ENCODE results near the gene EHBP1.
"Not testable (repeated sequence)": the region's sequence is repeated elsewhere in the genome, so short reads cannot be mapped to it uniquely, and the experiment has no call there.

The EHBP1 gene

DNA sequence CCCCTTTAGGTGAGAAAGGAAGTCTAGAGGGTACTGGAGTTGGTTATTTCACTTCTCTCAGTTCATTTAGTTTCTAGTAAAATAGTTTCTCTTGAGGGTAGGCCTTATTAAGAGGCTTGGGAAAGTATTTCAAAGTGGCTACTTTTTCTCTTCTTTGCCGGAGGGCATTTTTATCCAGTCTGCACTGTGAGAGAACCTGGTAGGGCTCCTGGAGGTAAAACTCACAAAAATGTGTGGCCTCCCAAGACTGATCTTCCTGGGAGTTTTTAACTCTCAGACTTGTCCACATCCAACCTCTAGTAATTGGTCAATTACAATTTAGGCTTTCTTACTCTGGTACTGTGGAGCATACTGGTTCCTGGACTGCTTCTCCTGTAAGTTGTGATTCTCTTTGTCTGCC lies 28.0 kb downstream of the EHBP1 start:
- no peak for DNase-seq (ENCODE audit: low read depth in 3 of 3)

- DNase-seq (ENCODE audit: low read depth in 3 of 3) = no peak
These were observed 31.5 kb downstream of the EHBP1 start for GRCh38 chr2:62736899-62737559.

GRCh38 chr2:62738981-62739936 lies 33.7 kb downstream of the EHBP1 start:
- DNase-seq (ENCODE audit: low read depth in 3 of 3) = no peak

DNA sequence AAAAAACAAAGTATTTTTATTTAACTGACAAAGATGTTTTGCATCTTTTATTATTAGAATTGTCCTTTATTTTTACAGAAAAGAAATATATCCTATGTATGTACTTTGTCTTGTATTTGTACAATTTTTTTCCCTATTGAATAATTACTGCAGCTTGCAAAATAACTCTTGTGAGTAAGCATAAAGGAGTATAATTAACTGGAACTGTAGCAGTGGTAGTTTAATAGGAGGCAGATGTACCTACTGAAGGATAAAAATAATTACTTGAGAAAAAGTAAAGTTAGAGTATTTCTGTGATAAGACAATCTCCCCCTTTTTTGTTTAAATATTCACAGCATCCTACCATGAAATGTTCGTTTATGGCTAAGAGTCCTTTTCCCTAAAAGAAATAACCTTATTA lies 34.7 kb downstream of the EHBP1 start:
- no peak for DNase-seq (ENCODE audit: low read depth in 3 of 3)

DNA sequence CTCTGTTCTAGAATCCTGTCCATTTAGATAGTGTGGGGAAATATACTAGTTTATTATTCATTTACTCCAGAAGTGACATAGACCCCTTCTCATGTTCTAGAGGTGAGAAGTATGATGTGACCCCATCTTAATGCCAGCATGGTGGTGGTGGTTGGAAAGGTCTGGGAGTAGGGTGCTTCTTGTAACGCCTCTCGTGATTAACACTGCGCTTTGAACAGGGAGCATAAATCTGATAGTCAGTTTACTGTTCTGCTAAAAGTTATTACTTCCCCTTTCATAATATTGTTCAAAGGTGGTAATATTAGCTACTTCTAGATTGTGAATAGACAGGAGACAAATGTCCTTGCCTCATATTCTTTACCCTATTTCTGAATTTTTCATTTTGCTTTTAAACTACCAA lies 35.6 kb downstream of the EHBP1 start:
- DNase-seq (ENCODE audit: low read depth in 3 of 3) = no peak

GRCh38 chr2:62741954-62742722 lies 36.6 kb downstream of the EHBP1 start:
- DNase-seq (ENCODE audit: low read depth in 3 of 3) = no peak

- DNase-seq (ENCODE audit: low read depth in 3 of 3) = no peak
These were observed 38.0 kb downstream of the EHBP1 start for GRCh38 chr2:62743506-62743905.

DNA sequence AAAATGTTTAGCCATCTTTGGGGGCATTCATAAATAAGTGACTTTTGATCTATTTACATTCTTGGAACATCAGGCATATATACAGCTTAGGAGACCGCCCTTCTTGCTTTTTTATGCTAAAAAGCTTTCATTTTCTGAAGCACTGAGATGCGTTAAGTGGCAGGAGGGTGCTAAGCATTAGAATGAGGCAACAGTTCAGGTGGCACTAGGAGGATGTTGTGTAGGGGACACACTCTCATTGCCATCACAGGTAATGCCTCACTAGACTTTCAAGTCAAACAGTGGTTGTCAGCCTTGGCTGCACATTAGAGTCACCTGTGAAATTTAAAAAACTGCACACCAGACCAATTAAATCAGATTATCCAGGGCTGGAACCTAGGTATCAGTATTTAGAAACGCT lies 39.1 kb downstream of the EHBP1 start:
- DNase-seq (ENCODE audit: low read depth in 3 of 3) = no peak

DNA sequence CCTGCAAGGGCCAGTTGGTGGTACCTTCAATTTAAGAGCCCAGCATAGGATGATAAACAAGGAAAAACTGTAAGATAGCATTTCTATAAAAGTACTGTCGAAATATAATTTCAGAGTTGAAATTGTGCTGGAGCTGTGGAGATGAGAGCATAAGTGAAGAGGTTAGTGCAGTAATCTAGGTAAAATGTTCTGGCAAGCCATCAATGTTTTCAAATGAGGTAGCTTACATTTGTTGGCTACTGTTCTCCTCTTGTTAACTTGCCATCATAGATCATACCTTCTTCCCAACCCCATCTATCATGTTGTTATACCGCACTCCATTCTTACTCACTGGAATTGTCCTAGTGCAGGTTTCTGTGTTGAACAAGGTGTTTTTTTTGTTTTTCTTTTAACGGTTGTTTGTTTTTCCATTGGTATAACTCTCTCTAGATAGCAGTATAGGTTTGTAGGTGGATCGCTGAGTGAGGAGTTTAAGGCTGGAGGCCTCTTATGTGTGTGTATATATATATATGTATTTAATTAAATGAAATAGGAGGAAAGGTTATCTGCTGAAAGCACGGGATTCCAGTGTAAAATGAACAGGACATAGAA lies 40.5 kb downstream of the EHBP1 start:
- no peak for DNase-seq (ENCODE audit: low read depth in 3 of 3)

DNA sequence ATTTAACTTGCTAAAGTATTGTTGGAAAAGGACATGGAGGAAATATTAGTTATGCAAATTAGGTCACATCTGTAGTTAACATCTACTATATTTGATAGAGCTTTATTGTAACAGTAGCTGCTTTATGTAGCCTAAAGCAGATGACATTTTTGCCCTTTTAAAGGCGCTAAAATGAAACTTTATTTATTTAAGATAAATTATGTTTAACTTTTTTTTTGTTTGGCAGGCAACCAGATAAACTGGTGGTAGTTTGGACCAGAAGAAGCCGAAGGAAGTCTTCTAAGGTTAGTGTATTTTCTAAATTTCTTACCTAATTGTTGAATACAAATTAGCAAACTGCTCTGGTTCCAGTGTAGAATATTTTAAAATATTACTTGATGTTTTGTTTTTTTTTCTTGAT lies 41.7 kb downstream of the EHBP1 start:
- no peak for DNase-seq (ENCODE audit: low read depth in 3 of 3)

- no peak for DNase-seq (ENCODE audit: low read depth in 3 of 3)
These were observed 42.4 kb downstream of the EHBP1 start for GRCh38 chr2:62747876-62748275.

DNA sequence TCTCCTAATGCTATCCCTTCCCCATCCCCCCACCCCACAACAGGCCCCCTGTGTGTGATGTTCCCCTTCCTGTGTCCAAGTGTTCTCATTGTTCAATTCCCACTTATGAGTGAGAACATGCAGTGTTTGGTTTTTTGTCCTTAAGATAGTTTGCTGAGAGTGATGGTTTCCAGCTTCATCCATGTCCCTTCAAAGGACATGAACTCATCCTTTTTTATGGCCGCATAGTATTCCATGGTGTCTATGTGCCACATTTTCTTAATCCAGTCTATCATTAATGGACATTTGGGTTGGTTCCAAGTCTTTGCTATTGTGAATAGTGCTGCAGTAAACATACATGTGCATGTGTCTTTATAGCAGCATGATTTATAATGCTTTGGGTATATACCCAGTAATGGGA lies 43.6 kb downstream of the EHBP1 start:
- DNase-seq (ENCODE audit: low read depth in 3 of 3) = not testable (repeated sequence)

- DNase-seq (ENCODE audit: low read depth in 3 of 3) = no peak
These were observed 51.5 kb downstream of the EHBP1 start for GRCh38 chr2:62757029-62757428.

- DNase-seq (ENCODE audit: low read depth in 3 of 3) = no peak
These were observed 54.5 kb downstream of the EHBP1 start for GRCh38 chr2:62760026-62760425.

DNA sequence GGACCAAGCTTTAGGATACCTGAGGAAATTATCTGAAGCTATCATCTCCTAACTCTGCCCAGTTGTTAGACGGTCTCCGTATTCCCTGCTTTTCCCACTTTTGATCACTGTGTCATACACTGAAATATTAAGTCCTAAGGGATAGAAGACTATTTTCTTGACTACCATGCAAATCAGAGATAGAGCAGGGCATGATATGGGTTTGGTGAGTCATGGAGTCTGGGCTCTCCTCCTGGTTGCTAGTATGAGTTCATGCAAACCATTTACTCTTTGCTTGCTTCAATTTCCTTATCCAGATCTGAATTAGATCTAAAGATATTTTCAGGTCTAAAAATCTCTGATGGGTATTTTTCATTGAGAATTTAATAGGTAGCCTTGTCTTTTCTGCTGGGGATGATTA lies 55.0 kb downstream of the EHBP1 start:
- DNase-seq (ENCODE audit: low read depth in 3 of 3) = no peak

- no peak for DNase-seq (ENCODE audit: low read depth in 3 of 3)
These were observed 60.3 kb downstream of the EHBP1 start for GRCh38 chr2:62765619-62766376.

DNA sequence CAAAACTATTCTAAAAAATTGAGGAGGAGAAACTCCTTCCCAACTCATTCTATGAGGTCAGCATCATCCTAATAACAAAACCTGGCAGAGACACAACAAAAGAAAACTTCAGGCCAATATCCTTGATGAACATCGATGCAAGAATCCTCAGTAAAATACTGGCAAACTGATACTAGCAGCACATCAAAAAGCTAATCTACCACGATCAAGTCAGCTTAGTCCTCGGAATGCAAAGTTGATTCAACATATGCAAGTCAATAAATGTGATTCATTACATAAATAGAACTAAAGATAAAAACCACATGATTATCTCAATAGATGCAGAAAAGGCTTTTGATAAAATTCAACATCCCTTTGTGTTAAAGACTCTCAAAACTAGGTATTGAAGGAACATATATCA lies 63.1 kb downstream of the EHBP1 start:
- no peak for DNase-seq (ENCODE audit: low read depth in 3 of 3)

GRCh38 chr2:62770629-62771028 lies 65.1 kb downstream of the EHBP1 start:
- DNase-seq (ENCODE audit: low read depth in 3 of 3) = no peak

DNA sequence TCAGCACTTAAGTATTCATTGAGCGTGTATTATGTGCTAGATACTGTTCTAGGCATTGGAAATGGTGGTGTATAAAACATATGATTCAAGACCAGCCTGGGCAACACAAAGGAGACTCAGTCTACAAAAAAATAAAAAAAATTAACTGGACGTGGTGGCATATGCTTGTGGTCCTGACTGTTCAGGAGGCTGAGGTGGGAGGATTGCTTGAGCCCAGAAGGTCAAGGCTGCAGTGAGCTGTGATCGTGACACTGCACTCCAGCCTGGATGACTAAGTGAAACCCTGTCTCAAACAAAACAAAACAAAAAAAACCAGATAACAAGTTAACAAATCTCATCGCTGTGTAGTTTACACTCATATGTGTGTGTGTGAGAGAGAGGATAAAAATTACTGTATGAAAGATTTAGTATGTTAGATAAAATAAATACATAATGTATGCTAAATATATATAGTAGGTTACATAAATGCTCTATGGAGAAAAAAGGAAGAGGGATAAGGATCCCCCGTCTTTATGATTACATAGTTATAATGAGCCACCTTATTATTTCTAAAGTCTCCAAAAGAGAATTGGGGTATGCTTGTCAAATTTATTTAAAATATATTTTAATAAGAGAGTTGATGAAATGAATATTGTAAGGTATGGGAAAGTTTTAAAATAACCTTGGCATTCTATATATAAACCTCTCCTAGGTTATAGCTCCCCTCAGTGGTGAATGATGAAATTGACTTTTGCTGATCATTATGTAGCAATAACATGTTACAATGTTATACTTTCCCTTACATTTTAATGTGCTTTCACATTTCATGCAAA lies 69.2 kb downstream of the EHBP1 start:
- peak in 1 of 3 donors; percentile 6 for DNase-seq (ENCODE audit: low read depth in 3 of 3)

DNA sequence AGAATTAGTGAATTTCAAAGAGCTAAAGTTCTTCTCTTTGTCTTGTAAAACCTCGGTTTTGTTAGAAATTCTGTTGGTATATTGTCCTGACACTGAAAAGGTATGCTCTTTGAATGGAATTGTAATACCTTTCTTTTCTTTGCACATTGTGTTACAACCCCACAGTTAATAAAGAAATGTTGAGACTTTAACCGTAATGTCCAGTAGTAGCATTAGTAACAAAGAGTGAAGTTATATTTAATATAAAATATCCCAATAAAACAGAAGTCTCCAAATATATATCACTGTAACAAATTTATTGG lies 69.8 kb downstream of the EHBP1 start:
- DNase-seq (ENCODE audit: low read depth in 3 of 3) = no peak

- no peak for DNase-seq (ENCODE audit: low read depth in 3 of 3)
These were observed 78.2 kb downstream of the EHBP1 start for GRCh38 chr2:62783679-62784078.

Measured in stimulated activated CD4-positive, alpha-beta T cell treated with anti-CD3 and anti-CD28 coated beads, TNF-alpha, amount 100 ng/mL, for 48 hours (primary cell).